Middle frontal gyrus (tissue), 1 donor: Measurements from ENCODE around the gene ABHD15.

Experiments
- DNase-seq: peaks from one replicate; pipeline ENCODE4 v3.0.0-alpha.2; 2015; ENCODE audit warnings: low spot score; ENCODE audit errors: extremely low spot score

Gene ABHD15

DNA sequence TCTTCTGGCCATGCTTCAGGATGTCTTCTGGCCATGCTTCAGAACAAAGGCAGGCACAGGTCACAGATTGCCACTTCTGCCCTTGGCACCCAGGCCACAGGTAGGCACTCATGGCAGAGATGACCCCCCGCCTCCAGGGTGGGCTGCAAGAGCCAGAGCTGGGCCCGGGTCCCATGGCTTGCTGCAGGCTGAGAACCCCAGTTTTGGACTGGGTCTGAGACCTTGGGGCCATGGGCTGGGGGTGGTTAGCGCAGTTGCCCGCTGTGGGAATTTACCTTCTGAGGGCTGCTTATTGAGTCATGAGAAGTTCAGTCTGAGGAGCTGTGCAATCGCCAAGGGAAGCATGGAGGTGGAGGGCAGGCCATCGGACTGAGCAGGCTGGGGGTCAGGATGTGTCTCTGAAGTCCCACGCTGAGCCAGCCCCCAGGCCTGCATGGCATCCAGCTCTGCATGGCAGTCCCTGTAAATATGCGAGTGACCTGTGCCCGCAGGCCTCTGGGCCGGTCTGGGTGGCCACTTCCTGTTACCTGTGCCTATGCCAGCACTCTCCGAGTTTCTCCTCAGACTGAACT is 27.8 kb upstream of the ABHD15 start:
- no peak for DNase-seq

DNA sequence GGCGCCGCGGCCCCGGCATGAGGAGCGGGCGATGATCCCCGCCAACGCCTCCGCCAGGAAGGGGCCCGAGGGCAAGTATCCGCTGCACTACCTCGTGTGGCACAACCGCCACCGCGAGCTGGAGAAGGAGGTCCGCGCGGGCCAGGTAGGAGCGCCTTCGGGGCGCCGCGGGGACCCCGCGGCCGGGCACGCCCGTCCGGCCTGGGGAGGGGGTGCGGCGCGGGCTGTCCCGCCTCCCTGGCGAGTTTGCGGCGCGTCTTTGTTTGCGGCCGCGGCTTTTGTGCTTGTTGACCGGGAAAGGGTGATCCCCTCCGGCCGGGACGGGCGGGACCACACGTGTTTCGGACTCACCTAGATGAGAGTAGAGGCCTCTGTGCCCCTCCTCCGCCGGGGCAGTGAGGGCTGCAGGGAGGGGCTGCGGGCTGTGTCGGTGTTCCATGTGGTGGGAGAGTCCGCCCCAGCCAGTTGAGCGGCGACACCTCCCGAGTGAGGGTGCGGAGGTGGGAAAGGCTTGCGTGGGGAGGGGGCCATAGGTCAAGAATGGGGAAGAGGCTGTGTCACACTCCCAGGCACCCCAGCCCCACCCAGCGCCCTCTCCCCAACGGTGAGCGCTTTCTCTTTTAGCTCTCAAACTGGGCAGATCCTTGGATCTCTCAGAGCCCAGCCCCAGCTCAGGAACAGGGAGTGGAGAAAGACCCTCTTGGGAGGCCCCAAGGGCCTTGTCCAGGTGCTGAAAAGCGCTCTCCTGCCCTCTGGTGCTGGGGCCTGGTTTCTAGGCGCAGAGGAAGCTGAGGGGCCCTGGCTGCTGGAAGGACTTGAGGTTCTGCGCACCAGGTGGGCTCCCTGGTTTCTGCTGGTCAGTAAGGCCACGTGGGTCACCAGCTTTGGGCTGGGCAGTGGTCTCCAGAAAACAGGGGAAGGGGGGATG is 27.0 kb upstream of the ABHD15 start:
- DNase-seq, result no peak

DNA sequence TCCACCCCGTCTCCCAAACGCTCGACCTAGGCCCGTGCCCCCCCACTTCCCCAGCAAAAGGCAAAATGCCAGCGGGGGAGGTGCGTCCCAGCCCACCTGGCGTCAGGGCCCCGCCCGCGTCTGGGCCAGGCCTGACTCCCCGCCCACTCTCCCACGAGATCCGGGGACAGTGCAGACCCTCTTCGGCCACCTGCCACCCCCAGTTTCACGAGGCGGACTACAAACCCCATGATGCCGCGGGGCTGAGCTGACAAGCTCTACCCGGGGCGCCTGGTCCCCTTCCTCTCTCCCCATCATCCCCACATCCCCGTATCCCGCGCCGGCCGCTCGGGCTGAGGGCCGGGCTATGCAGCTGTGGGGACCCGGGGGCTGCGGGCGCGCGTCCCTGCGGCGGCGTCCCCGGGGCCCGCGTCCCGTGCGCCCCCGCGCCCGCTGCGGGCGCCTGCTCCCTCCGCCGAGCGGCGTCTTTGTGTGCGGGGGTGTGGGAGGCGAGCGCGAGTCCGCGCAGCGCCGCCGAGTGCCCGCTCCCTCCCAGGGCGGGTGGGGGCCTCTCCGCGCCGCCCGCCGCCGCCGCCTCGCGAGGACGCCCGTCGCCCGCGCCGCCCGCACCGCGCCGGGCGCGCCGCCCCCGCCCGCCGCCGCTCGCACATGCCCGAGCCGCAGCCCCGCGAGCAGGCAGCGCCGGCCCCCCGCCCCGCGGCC is 26.2 kb upstream of the ABHD15 start, which contains the start of gene ANKRD13B:
Gene ANKRD13B (plus strand): TSS at position 283 of the 702 bp plus-strand sequence. CDS start 490 bp downstream, outside the sequence.
- no peak for DNase-seq

DNA sequence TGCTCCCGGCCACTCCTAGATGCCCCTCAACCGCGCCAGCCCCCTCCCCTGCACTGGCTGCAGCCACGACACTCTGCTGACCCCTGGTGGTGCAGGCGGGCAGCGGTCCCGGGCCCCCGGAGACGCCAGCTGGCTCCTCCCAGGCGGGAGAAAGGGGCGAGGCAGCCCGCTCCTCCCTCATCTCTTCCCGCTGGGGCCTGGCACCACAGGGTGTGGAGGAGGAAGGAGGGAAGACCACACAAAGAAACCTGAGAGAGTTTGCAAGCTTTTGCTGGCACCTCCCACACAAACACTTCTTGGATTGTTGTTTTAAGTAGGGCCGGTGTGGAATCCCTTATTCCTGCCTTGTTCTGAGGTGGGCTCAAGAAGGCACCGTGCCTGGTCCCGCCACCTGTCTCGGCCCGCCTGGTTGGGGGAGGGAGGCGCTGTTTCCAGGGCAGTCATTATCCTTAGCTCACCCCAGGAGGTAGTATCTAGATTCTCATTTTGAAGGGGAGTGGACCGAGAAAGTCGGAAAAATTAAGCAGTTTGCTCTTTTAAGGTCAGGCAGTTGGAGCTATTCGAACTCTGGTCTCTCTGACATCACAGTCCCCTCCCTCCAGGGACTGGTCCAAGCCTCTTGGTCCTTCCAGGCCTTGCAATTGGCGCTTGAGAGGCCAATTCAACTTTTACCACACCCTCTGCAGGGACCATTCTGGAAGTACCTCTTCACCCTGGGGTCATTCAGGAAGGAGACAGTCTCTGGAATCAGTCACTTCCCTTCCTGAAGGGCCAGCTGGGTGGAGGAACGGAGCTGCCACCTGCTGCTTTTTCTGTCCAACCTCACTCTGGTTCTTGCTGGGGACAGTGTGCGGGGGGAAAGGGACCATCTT is 25.1 kb upstream of the ABHD15 start:
- DNase-seq, result peak; percentile 73

DNA sequence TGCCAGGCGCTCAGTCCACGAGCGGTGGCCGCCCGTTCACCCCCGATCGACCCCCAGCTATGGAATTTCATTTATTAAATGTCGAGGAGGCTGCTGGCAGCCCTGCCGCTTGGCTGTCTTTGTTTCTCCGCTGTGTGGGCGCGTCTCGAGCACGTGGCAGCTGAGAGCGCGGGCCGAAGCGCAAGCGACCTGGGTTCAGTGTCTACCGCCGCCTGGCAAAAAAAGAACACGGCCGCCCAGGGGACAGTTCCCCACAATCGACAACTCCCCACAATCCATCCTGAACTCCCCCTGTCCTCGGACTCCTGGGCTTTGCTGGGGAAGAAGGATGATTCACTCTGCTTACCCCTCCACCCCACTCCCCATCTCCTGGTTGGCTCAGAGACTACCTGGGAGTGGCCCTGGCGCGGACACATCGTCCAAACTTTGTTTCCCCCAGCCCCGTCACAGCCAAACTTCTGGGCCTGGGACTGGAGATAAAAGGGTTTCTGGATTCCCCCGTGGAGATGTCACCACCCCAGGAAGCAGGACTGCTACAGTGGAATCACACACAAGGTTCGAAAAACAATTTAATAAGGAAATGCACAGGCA is 24.4 kb upstream of the ABHD15 start:
- DNase-seq, result no peak

DNA sequence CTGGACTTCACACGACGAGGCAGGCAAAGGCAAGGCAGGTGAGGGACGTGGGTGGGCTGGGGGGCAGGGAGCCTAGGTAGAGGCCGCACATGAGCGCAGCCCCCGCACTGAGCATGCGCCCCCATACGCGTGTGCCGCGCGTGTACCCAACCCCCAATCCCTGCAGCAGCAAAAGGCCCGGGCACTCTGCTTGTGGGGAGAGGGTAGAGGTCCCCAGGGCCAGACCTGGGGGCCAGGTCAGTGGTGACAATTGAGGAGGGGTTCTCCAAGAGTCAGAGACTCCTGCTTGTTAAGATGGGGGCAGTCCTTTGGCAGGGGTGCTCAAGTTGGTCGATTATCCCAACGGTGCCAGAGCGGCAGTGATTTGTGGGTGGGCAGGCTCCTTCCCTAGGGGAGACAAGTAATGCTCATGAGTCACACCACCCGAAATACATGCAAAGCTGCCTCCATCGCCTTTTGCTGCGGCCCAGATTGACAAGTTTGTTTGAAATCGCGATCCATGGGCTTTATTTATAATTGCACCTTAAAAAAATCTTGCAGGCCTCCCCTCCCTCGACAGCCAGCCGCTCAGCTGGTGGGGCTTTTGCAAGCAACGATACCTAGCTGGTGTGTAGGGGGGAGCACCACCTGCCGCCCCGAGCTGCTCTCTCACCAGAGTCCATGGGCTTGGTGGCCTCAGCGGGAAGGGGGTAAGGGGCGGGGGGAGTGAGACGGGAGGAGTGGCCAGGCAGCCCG is 23.7 kb upstream of the ABHD15 start:
- DNase-seq, result no peak

DNA sequence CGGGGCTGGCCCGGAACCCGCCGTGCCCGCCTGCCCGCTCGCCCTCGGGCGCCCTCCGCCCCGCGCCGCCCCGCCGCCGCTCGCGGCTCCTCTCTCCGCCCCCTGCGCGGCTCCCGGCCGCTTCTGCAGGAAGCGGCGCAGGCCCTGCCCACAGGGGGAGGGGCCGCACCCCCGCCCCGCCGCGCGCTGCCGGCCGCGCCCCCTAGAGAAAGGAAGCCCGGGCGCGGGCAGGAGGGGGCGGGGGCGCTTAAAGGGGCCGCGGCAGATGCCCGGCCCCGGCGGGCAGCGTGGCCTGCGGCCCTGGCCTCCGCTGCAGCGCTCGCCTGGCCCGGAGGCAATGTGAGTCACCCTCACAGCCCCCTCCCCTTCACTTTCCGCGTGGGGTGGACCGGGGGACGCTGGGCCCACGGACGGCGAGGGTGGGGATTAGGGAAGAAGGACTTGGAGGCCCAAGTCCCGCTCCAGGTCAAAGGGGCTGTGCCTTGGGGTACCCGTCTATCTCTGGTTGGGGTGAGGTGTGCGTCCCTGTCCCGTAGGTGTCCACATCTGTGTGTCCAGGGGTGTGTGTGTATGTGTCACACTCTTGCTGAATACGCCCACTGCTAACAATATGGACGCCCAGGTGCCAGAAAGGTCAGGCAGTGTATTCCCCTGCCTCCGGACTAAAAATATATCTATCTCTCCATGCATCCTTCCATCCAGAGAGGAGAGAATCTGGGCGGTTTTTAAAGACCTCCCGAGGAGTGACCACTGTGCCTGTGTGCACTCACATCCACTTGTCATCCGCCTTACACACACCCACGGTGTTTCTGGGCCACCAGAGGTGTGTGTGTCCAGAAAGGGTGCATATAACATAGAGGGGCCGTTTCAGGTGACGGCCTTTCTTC is 22.9 kb upstream of the ABHD15 start, which contains the start of gene GIT1:
Gene GIT1 (minus strand): TSS at position 125 of the 887 bp plus-strand sequence. CDS start 270 bp downstream, outside the sequence.
- DNase-seq, result peak; percentile 84

DNA sequence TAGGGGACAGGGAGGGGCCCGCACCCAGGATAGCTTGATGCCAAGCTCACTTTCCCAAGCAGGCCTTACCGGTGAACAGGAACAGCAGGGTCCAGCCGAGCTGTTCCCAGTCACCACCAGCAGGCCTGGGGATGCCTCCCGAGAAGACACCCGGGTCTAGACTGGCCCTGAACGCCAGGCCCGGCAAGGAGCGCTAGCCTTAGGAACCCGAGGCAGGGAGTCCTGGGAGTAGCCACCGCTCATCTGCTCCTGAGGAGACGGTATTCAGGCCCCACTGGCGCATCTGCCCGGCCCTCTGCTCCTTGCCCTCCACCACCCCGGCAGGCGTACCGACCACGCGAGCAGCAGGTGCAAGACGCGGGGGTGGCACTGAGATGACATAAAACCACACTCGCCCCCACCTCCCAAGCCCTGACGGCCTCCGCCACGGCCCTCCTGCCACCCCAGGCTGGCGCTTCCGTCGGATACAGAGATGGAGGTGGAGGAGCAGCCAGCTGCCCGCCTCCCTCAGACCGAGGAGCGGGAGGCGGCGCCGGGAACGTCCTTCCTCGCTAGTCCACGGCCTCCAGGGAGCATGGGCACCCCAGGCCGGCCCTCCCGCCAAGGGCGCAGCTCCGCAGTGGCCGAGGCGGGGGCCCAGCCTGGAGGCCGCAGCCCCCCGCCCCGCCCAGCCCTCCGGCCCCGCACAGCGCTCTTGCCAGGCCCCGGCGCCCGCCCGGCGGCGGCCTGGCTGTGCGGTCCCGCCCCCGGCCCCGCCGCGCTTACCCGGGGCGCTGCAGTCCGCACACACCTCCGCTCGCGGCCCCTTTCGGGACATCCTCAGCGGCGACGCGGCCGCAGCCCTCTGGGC is 21.9 kb upstream of the ABHD15 start:
- DNase-seq, result no peak

DNA sequence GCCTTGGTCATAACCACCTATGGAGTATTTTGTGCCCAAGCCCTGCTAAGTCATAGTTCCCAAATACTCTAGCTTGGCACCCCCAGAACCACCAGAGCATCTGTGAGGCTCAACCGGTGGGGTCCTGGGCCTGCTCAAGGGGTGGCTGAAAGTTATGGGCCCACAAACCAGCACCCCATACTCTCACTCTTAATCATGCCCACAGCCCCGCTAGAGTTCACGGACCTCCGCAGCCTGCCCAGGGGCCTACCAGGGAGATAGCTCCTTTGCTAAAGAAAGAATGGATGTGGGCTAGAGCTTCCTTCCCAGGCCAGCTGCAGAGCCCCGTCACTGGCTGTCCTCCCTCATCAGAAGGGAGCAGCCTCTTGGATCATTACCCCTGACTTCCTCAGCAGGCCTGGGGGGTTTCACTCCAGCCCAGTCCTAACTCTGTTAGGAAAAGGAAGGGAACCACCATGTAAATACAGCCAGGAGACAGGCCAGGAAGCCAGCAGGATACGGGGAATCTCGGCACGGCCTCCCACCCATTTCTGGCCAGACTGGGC is 21.3 kb upstream of the ABHD15 start:
- no peak for DNase-seq

DNA sequence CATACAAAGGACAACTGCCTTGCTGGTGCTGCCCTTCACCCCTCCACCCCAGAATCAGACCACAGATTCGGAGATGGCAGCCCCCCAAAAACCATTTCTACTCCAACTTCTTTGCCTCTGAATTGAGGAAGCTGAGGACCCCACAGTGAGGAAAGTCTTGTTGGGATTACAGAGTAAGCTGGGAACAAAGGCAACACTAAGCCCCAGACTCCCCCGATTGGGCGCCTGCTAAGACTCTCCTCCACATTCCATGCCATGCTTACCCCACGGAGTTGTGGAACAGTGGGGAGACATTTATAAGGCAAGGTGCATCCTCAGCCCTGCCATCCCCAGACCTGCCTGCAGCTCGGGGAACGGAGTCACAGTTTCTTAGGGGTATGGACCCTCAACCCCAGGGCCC is 20.8 kb upstream of the ABHD15 start:
- no peak for DNase-seq

DNA sequence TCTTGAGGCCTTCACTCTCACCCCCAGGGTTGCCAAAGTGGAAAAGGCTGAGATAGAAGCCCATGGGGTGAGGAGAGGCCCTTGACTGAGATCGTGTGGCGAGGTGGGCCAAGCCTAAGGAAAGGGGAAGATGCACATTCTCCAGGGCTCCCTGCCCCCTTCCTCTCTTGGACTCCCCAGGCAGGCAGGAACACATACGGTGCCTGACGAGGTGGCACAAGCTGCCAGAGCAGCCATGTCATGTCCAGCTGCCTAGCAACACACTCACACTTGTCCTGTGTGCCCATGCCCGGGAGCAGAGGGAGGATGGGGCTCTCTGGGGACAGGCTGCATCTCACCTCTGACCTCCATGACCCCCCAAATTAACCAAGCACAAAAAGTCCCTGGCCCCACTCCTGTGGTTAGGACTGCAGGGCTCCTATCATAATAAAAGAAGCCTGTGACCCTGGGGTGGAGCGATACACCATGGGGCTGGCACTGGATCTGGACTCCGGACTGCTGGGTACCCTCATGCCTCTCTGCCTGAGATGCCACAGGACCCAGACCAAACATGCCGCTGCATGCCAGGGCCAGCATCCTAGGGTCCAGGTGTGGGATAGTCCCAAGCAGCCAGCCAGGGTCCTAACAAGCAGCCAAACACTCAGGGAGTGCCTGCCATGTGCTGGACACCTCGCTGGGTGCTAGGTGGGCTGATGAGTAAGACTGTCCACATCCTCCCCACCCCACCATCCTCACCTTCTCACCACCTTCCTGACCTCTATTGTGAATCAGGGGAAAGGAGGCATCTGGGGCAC is 20.0 kb upstream of the ABHD15 start:
- DNase-seq, result no peak

DNA sequence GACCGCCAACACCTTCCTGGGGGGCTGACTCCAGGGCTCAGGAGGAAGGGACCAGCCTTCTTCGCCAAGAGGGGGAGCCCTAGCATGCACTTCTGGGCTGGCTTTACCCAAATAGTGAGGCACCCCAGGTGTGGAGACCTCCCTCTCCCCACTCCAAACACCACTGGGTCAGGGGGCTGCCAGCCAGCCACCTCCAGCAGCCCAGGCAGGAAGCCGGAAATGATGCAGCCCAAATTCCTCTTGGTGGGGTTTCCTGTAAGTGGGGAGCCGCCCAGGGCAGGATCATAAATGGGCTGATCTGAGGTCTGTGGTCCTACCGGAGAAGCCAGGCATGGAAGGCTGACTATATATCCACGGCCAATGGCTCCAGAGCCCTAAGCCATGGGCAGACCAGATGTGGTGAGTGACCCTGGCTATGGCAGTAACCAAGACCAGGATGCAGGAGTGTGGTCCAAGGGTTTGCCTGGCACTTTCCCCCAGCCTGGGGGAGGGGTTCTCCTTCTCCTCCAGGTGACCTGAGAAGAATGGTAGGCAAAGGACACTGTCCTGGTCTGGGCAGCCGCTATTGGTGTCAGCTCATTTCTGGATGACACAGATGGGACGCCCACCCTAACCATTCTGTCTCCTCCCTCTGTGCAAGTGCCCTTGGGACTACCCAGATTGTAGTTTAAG is 18.4 kb upstream of the ABHD15 start:
- DNase-seq, result no peak

DNA sequence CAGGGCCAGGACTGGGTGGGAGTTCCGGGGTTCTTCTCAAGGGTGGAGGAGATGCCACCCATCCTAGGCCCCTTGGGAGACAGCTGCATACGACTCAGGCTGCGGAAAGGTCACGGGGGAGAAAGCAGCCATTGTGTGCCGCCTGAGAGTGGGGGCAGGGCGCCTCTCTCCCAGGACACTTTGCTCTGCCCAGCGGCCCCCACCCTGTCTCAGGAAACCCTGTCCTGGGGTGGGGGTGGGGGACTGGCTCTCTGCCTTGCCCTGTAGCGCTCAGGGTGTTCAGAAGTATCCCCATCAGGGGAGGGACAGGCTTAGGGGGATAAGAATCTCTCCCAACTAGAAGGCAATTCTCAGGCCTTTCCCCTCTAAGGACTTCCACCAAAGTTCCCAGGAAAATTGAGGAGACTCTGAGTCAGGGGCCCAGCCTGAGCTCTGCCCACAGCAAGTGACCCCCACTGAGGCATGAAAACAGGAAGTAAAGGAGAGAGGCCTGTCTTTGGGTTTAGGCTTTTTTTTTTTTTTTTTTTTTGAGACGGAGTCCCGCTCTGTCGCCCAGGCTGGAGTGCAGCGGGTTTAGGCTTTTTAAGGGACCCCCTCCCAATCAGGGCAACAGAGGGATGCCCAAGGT is 17.7 kb upstream of the ABHD15 start:
- DNase-seq, result no peak

DNA sequence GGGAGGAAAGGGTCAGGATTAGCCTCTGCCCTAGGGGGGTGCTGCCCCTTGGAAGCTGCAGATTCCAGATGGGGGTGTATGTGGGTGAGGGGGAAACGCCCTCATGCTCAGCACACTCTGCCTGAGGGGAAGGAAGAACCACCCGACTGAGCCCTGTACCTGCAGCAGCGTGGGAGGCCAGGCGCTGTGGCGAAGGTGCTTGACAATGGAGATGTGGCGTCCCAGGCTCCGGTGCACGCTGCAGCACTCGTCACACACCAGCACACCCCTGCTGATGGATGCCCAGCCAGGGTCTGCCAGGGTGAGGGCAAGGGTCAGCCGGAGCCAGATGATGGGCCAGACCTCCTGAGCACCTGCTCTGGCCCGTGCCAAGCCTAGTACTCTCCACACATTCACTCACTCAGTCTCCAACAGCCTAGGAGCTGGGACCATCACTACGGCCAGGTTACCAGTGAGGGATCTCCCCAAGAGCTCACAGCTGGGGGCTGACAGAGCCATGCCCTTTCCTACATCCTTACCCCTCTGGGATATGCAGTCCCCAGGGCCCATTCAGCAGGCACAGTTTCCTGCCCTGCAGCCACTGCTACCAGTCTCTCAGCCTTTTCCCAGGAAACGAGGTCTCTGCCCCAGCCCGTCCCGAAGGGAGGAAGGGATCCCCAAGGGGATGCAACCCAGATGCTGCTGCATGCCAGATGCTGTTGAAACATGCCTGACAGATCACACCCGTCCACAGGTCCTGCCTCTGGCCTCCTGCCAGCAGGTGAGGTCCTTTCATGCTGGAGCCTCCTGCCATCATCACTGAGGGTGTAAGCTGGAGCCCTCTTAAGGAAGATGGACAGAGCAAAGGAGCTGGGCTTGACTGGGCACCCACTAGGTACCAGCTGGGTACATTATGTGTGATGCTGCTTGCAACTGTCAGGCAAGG is 16.7 kb upstream of the ABHD15 start:
- no peak for DNase-seq

DNA sequence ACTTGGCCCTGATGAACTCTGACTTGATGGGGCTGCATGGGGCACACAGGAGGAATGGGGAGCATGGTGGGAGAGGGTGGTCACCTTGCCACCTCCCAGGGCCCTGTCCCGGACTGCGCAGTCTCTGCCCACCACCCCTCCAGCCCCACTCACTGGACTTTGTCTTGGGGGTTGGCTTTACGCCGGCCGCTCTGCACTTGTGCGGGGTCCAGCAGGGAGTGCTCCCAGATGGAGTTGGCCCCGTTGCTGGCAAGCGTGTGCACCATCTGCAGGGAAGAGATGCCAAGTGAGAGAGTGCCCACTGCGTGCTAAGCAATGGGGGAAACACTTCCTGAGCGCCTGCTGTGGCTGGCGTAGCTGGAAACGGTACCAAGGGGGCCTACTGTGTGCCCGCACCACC is 15.9 kb upstream of the ABHD15 start:
- peak; percentile 78 for DNase-seq
